GM12874 (cell line): ENCODE results near the gene SYT1.

ENCODE experiments used
- CTCF ChIP-seq: IDR thresholded peaks from 2 replicates; pipeline ENCODE4 v1.5.1; 2011; ENCODE audit warnings: low read depth, mild to moderate bottlenecking, control low read depth, low read length, moderate library complexity; ENCODE audit not compliant: insufficient read depth

SYT1 gene

GRCh38 chr12:79406993-79407392, 542.4 kb downstream of the SYT1 start:
- TF ChIP-seq CTCF, result no peak

GRCh38 chr12:79407671-79408622, 543.4 kb downstream of the SYT1 start:
- peak; percentile 43; the same call in 1 of the 2 replicates for TF ChIP-seq CTCF

GRCh38 chr12:79408689-79409088, 544.1 kb downstream of the SYT1 start:
- TF ChIP-seq CTCF, result no peak

GRCh38 chr12:79409562-79409961, 545.0 kb downstream of the SYT1 start:
- no peak for TF ChIP-seq CTCF

- no peak for TF ChIP-seq CTCF
Measured at GRCh38 chr12:79411791-79412190, 547.2 kb downstream of the SYT1 start.

GRCh38 chr12:79413796-79414195, 549.2 kb downstream of the SYT1 start:
- TF ChIP-seq CTCF, result no peak

GRCh38 chr12:79414252-79414651, 549.7 kb downstream of the SYT1 start:
- no peak for TF ChIP-seq CTCF
